ENCODE data around the gene ANAPC16.

- TF ChIP-seq CTCF (IDR thresholded peaks at IDR 0.05; ENCODE audit: low read depth, low read length) (no peak), EZH2phosphoT487 (IDR thresholded peaks at IDR 0.05; ENCODE audit: low read depth) (no peak)
These were observed 7.9 kb downstream of the ANAPC16 start for GRCh38 chr10:72223743-72224101.

All from OCI-LY3 (cell line).